Measurements from ENCODE around the gene TMSB4X.
A peak's percentile ranks its signal among the peaks of the same experiment; 100 is the strongest.
"Not testable (repeated sequence)": the region's sequence is repeated elsewhere in the genome, so short reads cannot be mapped to it uniquely, and the experiment has no call there.

Gene TMSB4X

DNA sequence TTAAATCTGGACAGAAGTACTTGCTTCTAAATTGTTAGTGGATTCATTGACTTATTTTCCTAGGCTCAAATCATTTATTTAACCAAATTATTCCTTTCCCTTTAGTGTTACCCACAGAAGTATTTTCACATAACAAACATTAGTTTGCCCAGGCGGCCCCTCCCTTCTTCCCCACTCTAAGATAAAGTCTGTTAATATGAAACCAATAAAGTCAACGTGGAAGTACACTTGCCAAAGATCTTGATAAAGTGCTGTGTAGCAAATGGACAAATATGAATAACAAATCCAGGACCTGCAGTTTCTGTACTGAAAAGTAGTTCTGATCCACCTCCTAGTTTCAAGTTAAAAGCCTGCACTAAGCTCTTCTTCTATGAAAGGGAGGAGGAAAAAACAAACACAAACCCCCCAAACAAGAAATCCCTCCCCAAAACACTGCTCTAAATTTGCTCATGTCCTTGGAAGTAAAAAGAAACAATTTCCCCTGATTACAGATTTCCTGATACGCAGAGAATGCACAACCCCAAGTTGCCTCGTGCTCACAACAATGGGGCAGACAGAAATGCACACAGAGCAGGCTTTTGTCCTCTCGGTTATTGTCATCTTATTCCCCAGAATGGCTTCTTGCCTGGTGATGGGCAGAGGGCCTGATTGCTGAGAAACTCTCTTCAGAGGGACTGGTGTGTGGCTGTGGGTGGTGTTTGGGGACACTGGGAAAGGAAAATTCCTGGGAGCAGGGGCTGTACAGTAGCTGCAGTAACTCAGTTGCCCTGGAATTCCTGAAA lies 23.2 kb downstream of the TMSB4X start:
- DNase-seq, result no peak

DNA sequence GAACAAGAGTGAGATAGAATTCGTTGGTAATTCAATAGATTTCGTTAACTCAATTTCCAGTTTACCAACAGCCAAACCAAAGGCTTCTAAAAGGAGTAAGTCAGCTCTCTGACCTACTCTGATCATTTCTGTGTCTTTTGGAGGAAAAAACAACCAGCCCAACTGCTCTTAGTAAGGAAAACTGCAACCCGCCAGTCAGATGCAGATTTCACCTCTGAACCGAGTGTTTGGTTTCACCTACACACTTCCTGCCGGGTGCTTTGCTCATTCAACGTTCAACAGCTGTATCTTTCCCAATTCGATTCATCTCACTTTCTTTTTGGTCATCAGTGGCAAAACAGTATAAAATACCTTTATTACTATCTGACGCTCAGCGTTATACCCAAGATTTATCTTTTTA lies 24.5 kb downstream of the TMSB4X start:
- peak in 1 of 4 experiments; percentile 4 for DNase-seq

- peak in 3 of 4 experiments; percentile 0 to 23 (median 2) for DNase-seq
Observed at GRCh38 chrX:13000301-13000811, 25.4 kb downstream of the TMSB4X start.

GRCh38 chrX:13001097-13001496 lies 26.2 kb downstream of the TMSB4X start:
- no peak for DNase-seq

GRCh38 chrX:13001961-13002671 lies 27.2 kb downstream of the TMSB4X start:
- DNase-seq, result no peak

DNA sequence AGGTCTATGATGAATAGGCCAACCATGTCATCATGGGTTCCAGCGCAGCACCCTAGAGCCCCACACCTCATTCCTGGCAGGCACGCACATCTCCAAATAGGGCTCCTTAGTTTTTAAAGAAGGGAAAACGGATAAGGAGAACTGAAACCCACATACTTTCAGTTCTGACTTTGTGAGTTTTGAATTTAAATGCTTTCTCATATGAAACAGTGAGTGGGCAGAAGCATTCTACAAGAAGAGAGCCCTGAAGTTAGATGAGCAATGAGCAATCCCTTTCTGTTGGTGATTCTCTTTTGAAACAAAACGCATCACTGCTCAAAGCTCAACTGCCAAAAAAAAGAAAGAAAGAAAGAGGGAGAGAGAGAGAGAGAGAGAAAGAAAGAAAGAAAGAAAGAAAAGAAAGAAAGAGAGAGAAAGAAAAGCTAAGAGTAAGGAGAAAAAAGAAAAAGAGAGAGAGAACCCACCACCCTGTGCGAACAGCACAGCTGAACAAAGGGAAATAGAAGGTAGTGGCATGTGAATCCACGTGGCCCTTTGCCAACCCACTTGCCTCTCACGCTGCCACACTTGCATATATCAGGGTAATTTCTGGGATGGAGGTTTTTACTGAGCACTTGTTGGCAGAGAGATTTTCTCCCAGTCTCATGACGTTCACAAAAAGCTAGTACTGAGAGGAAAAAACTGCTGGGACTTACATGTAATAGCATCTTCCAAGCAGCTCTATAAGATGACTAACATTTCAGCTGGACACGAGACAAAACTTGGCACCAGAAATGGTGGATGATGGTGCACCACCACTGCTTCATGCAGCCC lies 31.0 kb downstream of the TMSB4X start:
- peak in 1 of 4 experiments; percentile 4 for DNase-seq

GRCh38 chrX:13007519-13008188 lies 32.7 kb downstream of the TMSB4X start:
- no peak for DNase-seq

- DNase-seq, result no peak
Observed at GRCh38 chrX:13008189-13008533, 33.3 kb downstream of the TMSB4X start.

DNA sequence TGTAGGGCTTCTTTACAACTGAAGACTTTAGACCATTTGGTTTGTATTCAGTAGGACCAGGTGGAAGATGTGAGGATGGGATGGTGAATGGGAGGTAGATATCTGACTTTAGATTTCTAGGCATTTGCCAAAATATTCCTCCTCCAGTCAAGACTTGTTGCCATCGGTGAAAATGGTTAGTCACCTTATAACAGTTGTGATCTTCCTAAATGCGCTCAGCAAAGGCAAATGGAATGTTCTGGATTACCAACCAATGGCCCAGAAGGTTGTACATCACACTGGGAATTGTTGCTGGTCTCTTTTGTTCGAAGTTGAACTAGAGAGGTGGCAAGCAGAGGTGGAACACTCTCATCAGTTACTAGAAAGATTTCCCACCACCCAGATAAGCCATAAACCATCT lies 33.9 kb downstream of the TMSB4X start:
- DNase-seq, result no peak

DNA sequence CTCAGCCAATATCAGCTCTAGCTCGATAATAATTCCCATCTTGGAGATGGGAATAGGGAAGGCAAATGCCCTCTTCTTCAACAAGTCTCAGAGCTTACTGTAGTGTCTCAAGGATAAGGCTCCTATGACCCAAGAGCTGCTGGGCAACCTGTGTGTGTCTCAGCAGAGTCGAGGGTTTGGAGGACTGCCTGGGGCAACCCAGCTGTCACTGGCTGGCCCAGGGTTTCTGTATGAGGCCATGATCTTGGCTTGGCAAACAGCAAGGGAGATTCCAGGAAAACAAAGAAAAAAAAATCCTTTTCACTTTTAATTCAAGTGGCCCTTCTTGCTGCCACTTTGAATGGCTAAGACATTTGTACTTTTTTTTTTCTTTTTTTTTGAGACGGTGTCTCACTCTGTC lies 34.4 kb downstream of the TMSB4X start:
- no peak for DNase-seq

- DNase-seq, result no peak
Observed at GRCh38 chrX:13009844-13010243, 34.9 kb downstream of the TMSB4X start.

DNA sequence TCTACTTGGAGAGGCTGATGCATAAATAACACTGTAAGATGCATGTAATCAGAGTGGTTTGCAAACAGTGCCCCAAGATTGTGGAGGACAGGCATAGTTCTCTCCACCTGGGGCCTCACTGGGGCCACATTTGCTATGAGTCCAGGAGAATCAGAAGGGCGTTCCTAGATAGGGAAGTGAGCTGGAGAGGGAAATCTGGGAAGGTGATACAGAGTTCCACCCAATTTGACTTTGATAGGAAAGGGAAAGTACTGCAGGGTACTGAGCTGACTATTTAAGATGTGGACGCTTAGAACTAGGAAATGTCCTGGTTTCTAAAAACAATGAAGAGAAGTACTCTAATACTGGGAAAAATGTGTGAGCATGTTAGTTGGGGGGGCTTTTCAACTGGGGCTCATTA lies 35.6 kb downstream of the TMSB4X start:
- DNase-seq, result no peak

DNA sequence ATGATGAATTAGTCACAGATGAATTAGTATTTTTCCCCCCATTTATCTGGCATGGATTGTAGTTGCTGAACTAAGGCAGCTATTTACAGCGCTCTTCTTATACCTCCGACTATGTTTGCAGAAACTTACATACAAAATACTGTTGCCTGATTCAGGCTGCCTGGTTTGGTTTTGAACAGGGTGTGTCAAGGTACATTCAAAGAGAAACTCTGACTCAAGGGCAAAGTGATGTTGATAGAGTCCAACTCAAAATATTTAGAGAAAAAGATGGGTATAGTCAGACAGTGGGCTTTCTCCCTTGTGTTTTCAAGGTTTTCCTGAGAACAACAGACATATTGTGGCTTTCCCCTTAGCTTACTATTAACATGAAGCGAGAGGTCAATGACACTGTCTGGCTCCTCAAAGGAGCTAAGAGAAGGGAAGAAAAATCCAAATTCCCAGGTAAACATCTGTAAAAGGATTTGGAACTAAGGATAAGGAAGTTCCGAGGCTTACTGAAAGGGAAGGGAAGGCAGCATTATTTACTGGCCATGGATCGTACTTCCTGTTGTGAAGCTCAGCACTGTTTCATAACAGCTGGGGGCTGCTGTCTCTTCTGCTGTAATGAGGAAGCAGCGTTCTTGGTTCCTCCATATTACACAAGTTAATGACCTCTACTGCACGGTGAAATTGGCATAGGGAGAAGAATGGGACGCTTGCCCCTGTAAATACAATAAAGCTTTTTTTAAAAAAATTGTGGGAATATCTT lies 38.6 kb downstream of the TMSB4X start:
- peak in 1 of 4 experiments; percentile 2 for DNase-seq

- DNase-seq, result no peak
Observed at GRCh38 chrX:13014111-13015096, 39.5 kb downstream of the TMSB4X start.

DNA sequence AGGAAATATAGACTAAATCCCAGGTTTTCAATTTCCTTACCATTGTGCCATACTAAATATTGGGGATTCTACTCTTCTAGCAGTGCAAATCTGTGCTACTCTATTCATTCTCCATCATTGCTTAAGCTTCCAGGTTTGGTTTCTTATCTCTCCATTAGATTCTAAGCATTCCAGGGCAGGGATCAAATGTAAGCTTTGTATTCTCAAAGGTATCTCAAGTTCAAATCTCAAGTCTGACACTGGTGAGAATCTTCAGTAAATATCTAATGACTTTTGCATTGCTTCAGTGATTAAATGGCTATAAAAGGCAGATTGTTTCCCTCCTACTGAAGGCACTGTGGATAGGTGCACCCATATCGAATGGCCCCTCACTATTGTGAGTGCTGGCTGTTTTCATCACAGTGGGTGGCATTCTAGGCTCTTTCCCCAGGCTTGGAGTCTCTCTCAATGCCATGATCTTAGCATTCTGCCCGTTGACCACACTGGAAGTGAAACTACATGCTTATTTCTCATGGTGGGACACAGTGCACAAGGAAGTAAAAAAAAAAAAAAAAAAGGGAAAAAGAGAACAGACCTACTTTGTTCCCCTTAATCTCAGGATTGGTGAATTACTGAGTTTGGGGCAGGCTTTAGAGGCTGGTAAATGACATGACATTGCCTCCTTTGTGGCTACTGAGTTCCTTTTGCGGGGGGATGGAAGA lies 40.8 kb downstream of the TMSB4X start:
- DNase-seq, result no peak

DNA sequence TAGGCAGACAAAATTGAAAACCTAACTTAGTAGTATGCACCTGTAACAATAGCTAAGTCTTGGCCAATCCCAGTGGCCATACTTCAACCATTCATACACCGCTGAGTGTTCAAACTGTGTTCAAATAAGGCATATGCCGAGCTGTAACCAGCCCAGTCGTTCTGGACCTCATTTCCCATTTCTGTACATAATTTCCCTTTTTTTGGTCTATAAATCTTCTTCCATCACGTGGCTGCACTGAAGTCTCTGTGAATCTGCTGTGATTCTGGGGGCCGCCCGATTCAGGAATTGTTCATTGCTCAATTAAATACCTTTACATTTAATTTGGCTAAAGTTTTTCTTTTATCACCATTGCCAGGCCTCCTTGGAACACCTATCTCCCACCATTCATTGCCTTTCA lies 41.8 kb downstream of the TMSB4X start:
- not testable (repeated sequence) for DNase-seq

- DNase-seq, result no peak
Observed at GRCh38 chrX:13022926-13023325, 48.0 kb downstream of the TMSB4X start.

DNA sequence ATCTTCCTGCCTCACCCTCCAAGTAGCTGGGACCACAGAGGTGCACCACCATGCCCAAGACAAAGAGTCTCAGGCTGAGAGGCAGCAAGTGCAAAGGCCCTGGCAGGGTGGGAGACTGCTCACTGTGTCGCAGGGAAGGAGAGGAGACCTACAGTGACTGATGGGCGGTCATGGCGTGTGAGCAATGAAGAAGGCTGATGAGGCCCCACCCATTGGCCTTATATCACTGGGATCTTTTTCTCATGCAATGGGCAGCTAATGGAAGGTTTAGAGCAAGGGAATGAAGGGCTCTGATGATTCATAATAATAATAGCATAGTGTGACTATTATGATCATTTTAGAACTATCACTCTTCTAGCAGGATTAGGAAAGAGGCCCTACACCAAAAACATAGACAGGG lies 48.7 kb downstream of the TMSB4X start:
- DNase-seq, result no peak

DNA sequence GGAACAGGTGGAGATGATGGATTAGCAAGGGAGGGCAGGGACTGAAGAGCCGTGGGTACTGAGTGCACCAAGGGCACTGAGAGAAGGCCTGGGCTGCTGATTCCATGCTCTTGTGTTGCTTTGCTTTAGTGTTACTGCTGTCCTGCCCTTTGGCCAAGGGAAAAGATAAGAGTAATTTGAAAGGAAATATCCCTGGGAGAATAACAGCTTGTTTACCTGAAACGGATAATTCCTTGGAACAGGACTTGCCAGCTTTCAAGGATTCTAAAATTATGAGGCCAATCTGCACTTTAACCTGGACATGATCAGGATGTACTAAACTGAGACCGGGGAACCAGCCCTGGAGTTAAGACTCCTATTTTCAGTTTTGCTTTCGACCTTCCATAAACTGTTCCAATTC lies 49.1 kb downstream of the TMSB4X start:
- DNase-seq, result no peak

- DNase-seq, result no peak
Observed at GRCh38 chrX:13024986-13025385, 50.1 kb downstream of the TMSB4X start.
